DOHH2 (cell line): ENCODE data around the gene MCC.

ENCODE experiments used
- EZH2phosphoT487 ChIP-seq: fragments of 200-600 bp; sonication (generic); IDR thresholded peaks from 2 replicates; pipeline ENCODE4 v1.6.1; 2017; ENCODE audit warnings: borderline replicate concordance, mild to moderate bottlenecking, antibody characterized with exemption, low read length, moderate library complexity, mixed read lengths
- TF ChIP-seq, protein P1 (sequence below): fragments of 200-600 bp; sonication (generic); IDR thresholded peaks from one replicate; pipeline ENCODE4 v1.5.1; 2014; ENCODE audit warnings: antibody characterized with exemption, mild to moderate bottlenecking, low read depth, low read length; ENCODE audit not compliant: poor library complexity, severe bottlenecking

DNA sequence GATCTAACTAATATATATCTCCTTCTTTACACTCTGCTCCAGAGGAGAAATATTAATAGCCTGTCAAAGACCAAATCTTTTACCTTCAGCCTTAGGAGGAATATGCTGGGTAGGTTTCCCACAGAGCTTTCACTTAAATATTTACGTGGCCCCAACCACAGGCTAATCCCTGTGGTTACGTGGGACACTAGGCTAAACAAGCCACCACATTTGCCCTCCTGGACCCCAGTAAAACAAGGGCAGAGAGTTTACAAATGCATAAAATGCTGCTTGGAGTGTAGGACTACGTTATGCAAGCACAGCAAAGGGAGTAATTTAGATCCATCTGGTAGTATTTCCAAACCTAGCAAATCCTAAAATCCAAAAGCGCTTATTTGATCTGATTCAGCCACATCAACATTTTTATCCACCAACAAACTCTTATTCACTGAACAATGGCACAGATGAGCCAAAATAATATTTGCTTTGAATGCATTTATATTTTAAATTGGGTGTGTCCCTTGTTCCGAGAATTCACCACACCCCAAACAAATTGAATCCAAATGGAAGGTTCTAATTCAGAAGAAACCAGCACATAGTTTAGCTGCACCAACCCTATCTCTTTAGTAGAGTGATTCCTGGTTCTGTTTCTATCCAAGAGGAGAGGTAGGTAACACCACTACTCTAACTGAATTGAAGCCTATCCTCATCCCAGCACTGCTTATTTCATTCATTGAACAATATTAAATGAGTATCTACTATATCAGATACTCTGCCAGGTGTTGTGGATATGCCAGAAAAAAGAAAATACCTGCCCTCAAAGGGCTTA lies 232.5 kb downstream of the MCC start:
- TF ChIP-seq, protein P1, sequence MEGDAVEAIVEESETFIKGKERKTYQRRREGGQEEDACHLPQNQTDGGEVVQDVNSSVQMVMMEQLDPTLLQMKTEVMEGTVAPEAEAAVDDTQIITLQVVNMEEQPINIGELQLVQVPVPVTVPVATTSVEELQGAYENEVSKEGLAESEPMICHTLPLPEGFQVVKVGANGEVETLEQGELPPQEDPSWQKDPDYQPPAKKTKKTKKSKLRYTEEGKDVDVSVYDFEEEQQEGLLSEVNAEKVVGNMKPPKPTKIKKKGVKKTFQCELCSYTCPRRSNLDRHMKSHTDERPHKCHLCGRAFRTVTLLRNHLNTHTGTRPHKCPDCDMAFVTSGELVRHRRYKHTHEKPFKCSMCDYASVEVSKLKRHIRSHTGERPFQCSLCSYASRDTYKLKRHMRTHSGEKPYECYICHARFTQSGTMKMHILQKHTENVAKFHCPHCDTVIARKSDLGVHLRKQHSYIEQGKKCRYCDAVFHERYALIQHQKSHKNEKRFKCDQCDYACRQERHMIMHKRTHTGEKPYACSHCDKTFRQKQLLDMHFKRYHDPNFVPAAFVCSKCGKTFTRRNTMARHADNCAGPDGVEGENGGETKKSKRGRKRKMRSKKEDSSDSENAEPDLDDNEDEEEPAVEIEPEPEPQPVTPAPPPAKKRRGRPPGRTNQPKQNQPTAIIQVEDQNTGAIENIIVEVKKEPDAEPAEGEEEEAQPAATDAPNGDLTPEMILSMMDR, result no peak
- TF ChIP-seq EZH2phosphoT487, result no peak
